GM12878 (cell line): ENCODE measurements around the gene PDZRN3. TPM values are rescaled to one million over a fixed set of nuclear protein-coding genes. Genes with fewer than 3 reads are reported as not detected.

Source experiments
- ATAC-seq: fragments of 200-7000 bp; cut with Tn5 transposase; 3 replicates; pipeline ENCODE4 v1.9.1; 2020; ENCODE audit warnings: mild to moderate bottlenecking, moderate library complexity
- BruUV-seq: library from RNA; stranded (reverse); fragments of 400-500 nt; replicated peaks from 2 replicates; lab custom pipeline; 2021; lab: Mats Ljungman, UMichigan
- CTCF ChIA-PET: fragments of 300-600 bp; sonication (Branson Sonifier 250); formaldehyde crosslinking; extraction: SDS; loops from one replicate; lab custom pipeline; 2021; ENCODE audit warnings: inconsistent platforms; lab: Yijun Ruan, JAX
- POLR2A ChIA-PET: fragments of 350-600 bp; formaldehyde crosslinking; extraction: SDS; loops from one replicate; lab custom pipeline; 2021; ENCODE audit warnings: inconsistent platforms; lab: Charles Lee
- RAD21 ChIA-PET: fragments of 300-600 bp; sonication (Branson Sonifier 250); formaldehyde crosslinking; loops from one replicate; lab custom pipeline; 2023; ENCODE audit warnings: antibody characterized with exemption; ENCODE audit not compliant: unreplicated experiment; lab: Charles Lee
- SMC1A ChIA-PET: fragments of 300-600 bp; sonication (Branson Sonifier 250); formaldehyde crosslinking; loops from one replicate; lab custom pipeline; 2023; ENCODE audit not compliant: unreplicated experiment, uncharacterized antibody; lab: Charles Lee
- DNase-seq: peaks from one replicate; pipeline ENCODE4 v3.0.0-alpha.2; 2011; ENCODE audit warnings: low read depth, low spot score
- FAIRE-seq: peaks from 3 replicates; lab custom pipeline; 2011; peaks lifted over from hg19 to GRCh38; lab: Jason Lieb, UNC
- H2AFZ ChIP-seq: 2 replicates; pipeline ENCODE4 v1.6.0; 2011; ENCODE audit warnings: low read depth, low read length, control low read depth; ENCODE audit not compliant: control insufficient read depth
- H3K27ac ChIP-seq: 2 replicates; pipeline ENCODE4 v1.5.1; 2011; ENCODE audit warnings: control low read depth; ENCODE audit not compliant: control insufficient read depth, insufficient read depth
- H3K27me3 ChIP-seq, 2 experiments: replicated peaks in 1 of 2; 2 replicates each; pipeline versions ENCODE4 v1.6.0 to v1.6.1; 2011; ENCODE audit warnings: low read length in 1 of 2; ENCODE audit not compliant: control insufficient read depth in 2 of 2, insufficient read depth in 2 of 2
- H3K36me3 ChIP-seq, 2 experiments: 2 replicates each; pipeline ENCODE4 v1.5.1; 2011; ENCODE audit warnings: low read length in 1 of 2; ENCODE audit not compliant: control insufficient read depth in 2 of 2, insufficient read depth in 2 of 2
- H3K4me1 ChIP-seq: 2 replicates; pipeline ENCODE4 v1.6.1; 2011; ENCODE audit warnings: mild to moderate bottlenecking, low read length, moderate library complexity, mixed read lengths; ENCODE audit not compliant: control insufficient read depth, insufficient read depth
- H3K4me2 ChIP-seq: 2 replicates; pipeline ENCODE4 v1.6.0; 2011; ENCODE audit warnings: control low read depth; ENCODE audit not compliant: control insufficient read depth, insufficient read depth
- H3K4me3 ChIP-seq: fragments of 200-600 bp; sonication (generic); 2 replicates; pipeline ENCODE4 v1.5.1; 2016
- H3K79me2 ChIP-seq: 2 replicates; pipeline ENCODE4 v1.6.0; 2011; ENCODE audit warnings: low read length; ENCODE audit not compliant: control insufficient read depth, insufficient read depth
- H3K9ac ChIP-seq: 2 replicates; pipeline ENCODE4 v1.8.0; 2011; ENCODE audit warnings: low read length, control low read depth, mixed read lengths; ENCODE audit not compliant: control insufficient read depth, insufficient read depth
- H3K9me3 ChIP-seq: replicated peaks from 3 replicates; pipeline ENCODE4 v1.5.1; 2011; ENCODE audit warnings: mild to moderate bottlenecking, low read length; ENCODE audit not compliant: control insufficient read depth, insufficient read depth
- H4K20me1 ChIP-seq: 2 replicates; pipeline ENCODE4 v1.6.0; 2011; ENCODE audit not compliant: control insufficient read depth, insufficient read depth
- E2F4 ChIP-seq: IDR thresholded peaks from 2 replicates; pipeline ENCODE4 v1.6.1; 2012; ENCODE audit warnings: low read depth, low read length, improper control_type of control experiment
- EZH2 ChIP-seq: IDR thresholded peaks from 2 replicates; pipeline ENCODE4 v1.6.1; 2012; ENCODE audit warnings: low read depth, mild to moderate bottlenecking, control low read depth, inconsistent platforms, low read length, borderline replicate concordance; ENCODE audit not compliant: control insufficient read depth
- IRF4 ChIP-seq: IDR thresholded peaks from 2 replicates; pipeline ENCODE4 v1.6.1; 2011; ENCODE audit warnings: low read depth, low read length
- LARP7 ChIP-seq: fragments of 450-650 bp; IDR thresholded peaks from 2 replicates; pipeline ENCODE4 v1.6.1; 2017; ENCODE audit warnings: mild to moderate bottlenecking
- MLLT1 ChIP-seq: fragments of 450-650 bp; IDR thresholded peaks from 2 replicates; pipeline ENCODE4 v1.6.1; 2016; ENCODE audit warnings: mild to moderate bottlenecking
- SUPT20H ChIP-seq: IDR thresholded peaks from 2 replicates; pipeline ENCODE4 v1.6.1; 2011; ENCODE audit warnings: low read depth, mild to moderate bottlenecking, low read length, moderate library complexity, borderline replicate concordance; ENCODE audit not compliant: control insufficient read depth
- ZNF274 ChIP-seq: IDR thresholded peaks from one replicate; pipeline ENCODE4 v1.8.0; 2011; ENCODE audit not compliant: insufficient read length, insufficient read depth
- ZNF592 ChIP-seq: fragments of 450-650 bp; IDR thresholded peaks from 2 replicates; pipeline ENCODE4 v1.6.1; 2017; ENCODE audit warnings: mild to moderate bottlenecking, moderate library complexity
- WGBS: methylation state at CpG from one replicate; pipeline ENCODE4 v1.1.6; 2016; ENCODE audit warnings: low lambda C conversion rate; ENCODE audit not compliant: insufficient replicate concordance, insufficient coverage; ENCODE audit errors: missing lambda C conversion rate; 5-methylcytosine and 5-hydroxymethylcytosine counted together
- in situ Hi-C: fragments of 300-500 bp; cut with MboI; formaldehyde crosslinking; loops from 9 replicates; pipeline ENCODE4 v1.14.3; 2018; ENCODE audit warnings: mixed read lengths
- intact Hi-C: fragments of 100-400 bp; cut with micrococcal nuclease; formaldehyde crosslinking; loops from one replicate; pipeline ENCODE4 v1.14.2; 2022; ENCODE audit not compliant: unreplicated experiment
- polyA plus RNA-seq, 11 experiments: library from polyadenylated mRNA; depleted of rRNA in 4 of 11; unstranded in 6 of 11; stranded (reverse) in 5 of 11; fragments of >200 nt; fragmentation: Nextera tagmentation in 4 of 11; fragmentation: Illumina TruSeq in 1 of 11; extraction: Ambion mirVana in 4 of 11; extraction: Trizol in 1 of 11; gene quantifications; 1 replicate in 1 of 11; 2 replicates in 10 of 11; pipeline versions ENCODE4 v1.2.1 to v1.2.3, GENCODE V29; 2011 to 2016; ENCODE audit warnings: inconsistent platforms in 2 of 11, missing spikeins in 2 of 11, low read depth in 1 of 11
- total RNA-seq, 4 experiments: library from RNA; depleted of rRNA in 3 of 4; stranded (reverse); fragments of >200 nt in 3 of 4; fragmentation: Illumina TruSeq in 1 of 4; extraction: Trizol in 1 of 4; gene quantifications; 2 replicates each; pipeline versions ENCODE4 v1.2.1 to v1.2.3, GENCODE V29; 2013 to 2021

PDZRN3 gene
- total and polyA plus RNA-seq, 10 of the 15 experiments (the other 5 are each of a cell fraction or from before 2014, with no cell fraction given): 0.07 to 0.37 (median 0.12) TPM; not detected in 6

GRCh38 chr3:73523661-73524060, 101.1 kb downstream of the PDZRN3 start:
- 15% methylated on average over 2 of the region's 2 CpGs for WGBS
- H3K4me3 ChIP-seq: no peak overlapping the region
- H3K9ac ChIP-seq: no peak overlapping the region
- no peaks in the 10 kb centered on the region for H3K4me1 ChIP-seq
- TF ChIP-seq E2F4: no peak
- in situ Hi-C loops (no loop called here), intact Hi-C loops (no loop called here)
- H3K4me2 ChIP-seq: no peak overlapping the region
- no peaks in the 10 kb centered on the region for H3K9me3 ChIP-seq
- ChIA-PET POLR2A (no interaction called here), CTCF (no interaction called here), RAD21 (no interaction called here), SMC1A (no interaction called here)
- H3K27ac ChIP-seq: no peak overlapping the region
- H2AFZ ChIP-seq: no peak overlapping the region
- no peaks in the 10 kb centered on the region for H4K20me1 ChIP-seq
- BruUV-seq: no TSS peak
- DNase-seq (no peak), ATAC-seq (no peak), FAIRE-seq (no peak)
- no peaks in the 10 kb centered on the region for H3K36me3 ChIP-seq
- no peaks in the 10 kb centered on the region for H3K79me2 ChIP-seq
- H3K27me3 ChIP-seq: peaks cover 0 to 8% of the 10 kb centered on the region in 2 experiments

GRCh38 chr3:73521734-73522336, 102.9 kb downstream of the PDZRN3 start:
- Histone ChIP-seq H3K27ac (no peak overlapping the region), H3K9ac (no peak overlapping the region), H3K79me2 (no peaks in the 10 kb centered on the region), H3K4me2 (no peak overlapping the region), H2AFZ (no peak overlapping the region), H4K20me1 (no peaks in the 10 kb centered on the region), H3K27me3 (peaks cover 0 to 8% of the 10 kb centered on the region in 2 experiments), H3K9me3 (no peaks in the 10 kb centered on the region), H3K36me3 (no peaks in the 10 kb centered on the region), H3K4me3 (no peak overlapping the region), H3K4me1 (no peaks in the 10 kb centered on the region)
- in situ Hi-C loops: no loop called here
- ChIA-PET RAD21 (no interaction called here), POLR2A (no interaction called here), SMC1A (no interaction called here), CTCF (no interaction called here)
- intact Hi-C loops: no loop called here
- BruUV-seq: no TSS peak
- DNase-seq (no peak), ATAC-seq (no peak), FAIRE-seq (no peak)
- WGBS: 33% methylated on average over 7 of the region's 7 CpGs
- TF ChIP-seq SUPT20H (no peak), MLLT1 (no peak), ZNF274 (no peak), ZNF592 (no peak), EZH2 (no peak), IRF4 (no peak), LARP7 (no peak)
